ENCODE data around the gene GPR37L1. TPM values are rescaled to one million over a fixed set of nuclear protein-coding genes. Genes with fewer than 3 reads are reported as not detected.

The GPR37L1 gene
- total RNA-seq, 1 donor from 2014 or later: 0.06 TPM

DNA sequence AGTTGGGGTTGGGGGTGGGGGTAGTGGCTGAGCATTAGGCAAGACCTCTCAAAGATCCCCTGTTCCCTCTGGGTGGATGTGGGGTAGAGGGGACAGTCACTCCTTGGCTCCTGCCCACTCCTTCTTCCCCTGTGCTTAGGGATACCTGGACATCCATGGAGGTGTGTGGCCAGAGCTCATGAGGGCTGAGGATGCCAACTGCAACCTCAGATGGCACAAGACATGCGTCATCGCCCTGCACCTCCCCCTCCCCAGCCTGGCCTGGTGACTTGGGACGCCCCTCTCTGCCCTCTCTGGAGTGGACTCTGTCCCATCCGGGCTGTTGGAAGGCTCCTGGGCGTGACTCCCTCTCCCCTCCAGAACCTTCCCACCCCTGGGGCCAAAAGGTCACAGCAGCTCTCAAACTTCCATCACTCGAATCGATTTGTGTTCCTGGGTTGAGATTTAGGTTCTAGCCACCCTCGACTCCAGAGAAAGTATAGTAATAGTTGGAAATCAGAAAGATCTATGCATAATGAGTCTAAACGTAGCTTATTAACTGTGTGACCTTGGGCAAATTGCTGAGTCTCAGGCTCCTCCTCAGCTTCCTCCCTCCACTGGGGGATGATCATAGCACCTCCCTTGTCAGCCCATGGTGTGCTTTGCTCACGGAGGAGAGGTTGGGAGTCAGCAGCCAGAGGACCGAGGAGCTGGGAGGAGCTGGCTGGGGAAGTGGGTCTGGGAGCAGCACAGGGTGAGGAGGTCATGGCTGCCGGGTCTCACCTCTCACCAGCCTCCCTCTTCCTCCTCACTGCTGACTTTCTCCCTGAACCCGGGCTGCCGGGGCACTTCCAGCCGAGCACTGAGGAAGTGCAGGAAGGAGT lies 39.9 kb downstream of the GPR37L1 start:
- peak; percentile 61 for DNase-seq
- ATAC-seq: no peak
- Histone ChIP-seq H3K4me1 (peaks cover 10% of the 10 kb centered on the region), H3K27ac (peak overlapping the region; percentile 58), H3K4me3 (no peak overlapping the region), H3K9me3 (no peaks in the 10 kb centered on the region), H3K27me3 (no peaks in the 10 kb centered on the region), H3K36me3 (no peaks in the 10 kb centered on the region)
- intact Hi-C loops (cut with DNase I): no loop called here
- TF ChIP-seq, protein P1, sequence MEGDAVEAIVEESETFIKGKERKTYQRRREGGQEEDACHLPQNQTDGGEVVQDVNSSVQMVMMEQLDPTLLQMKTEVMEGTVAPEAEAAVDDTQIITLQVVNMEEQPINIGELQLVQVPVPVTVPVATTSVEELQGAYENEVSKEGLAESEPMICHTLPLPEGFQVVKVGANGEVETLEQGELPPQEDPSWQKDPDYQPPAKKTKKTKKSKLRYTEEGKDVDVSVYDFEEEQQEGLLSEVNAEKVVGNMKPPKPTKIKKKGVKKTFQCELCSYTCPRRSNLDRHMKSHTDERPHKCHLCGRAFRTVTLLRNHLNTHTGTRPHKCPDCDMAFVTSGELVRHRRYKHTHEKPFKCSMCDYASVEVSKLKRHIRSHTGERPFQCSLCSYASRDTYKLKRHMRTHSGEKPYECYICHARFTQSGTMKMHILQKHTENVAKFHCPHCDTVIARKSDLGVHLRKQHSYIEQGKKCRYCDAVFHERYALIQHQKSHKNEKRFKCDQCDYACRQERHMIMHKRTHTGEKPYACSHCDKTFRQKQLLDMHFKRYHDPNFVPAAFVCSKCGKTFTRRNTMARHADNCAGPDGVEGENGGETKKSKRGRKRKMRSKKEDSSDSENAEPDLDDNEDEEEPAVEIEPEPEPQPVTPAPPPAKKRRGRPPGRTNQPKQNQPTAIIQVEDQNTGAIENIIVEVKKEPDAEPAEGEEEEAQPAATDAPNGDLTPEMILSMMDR (IDR thresholded peaks at IDR 0.05): no peak

DNA sequence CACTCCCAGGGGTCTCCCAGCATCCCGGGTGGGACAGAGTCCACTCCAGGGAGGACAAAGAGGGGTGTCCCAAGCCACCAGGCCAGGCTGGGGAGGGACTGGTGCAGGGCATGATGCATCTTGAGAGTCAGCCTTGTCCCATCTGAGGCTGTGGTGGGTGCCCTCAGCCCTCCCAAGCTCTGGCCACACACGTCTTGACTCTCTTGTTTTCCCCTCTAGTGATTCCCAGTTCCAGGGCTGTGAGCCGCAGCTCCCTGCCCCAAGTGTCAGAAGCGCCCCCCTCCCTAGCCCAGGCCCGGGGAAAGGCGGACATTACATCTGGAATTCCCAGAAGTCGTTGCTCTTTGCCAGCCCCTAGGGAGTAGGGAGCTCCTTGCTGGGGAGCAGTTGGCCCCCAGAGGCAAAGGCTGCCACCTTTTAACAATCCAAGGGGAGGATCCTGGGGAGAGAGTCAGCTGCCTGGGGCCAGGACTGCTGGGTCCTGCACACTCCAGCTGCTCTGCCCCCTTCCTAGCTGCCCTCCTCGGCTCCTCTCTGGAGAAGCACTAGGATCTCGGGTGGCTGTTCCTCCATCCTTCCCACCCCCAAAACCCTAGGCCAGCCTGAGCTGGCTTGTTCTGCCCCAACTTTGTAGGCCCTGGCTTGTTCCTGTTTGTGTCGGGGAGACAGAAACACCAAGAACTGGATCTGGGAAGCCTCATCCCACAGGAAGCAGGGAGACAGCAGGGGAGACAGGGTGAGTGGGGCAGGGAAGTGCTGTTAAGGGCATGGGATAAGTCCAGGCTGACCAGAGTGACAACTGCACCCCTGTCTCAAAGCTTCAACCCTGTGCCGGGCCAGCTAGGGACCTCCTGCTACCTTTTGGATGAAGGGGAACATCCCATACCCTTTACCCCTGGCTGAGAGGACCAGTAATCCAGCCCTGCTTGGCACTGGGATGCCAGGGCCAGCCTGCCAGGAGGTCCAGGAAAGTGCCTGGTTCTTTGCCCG lies 40.9 kb downstream of the GPR37L1 start:
- H3K4me1 ChIP-seq: peaks cover 11% of the 10 kb centered on the region
- H3K36me3 ChIP-seq: no peaks in the 10 kb centered on the region
- no peak overlapping the region for H3K4me3 ChIP-seq
- no peaks in the 10 kb centered on the region for H3K27me3 ChIP-seq
- DNase-seq (peak; percentile 46), ATAC-seq (no peak)
- H3K27ac ChIP-seq: peak overlapping the region; percentile 58
- intact Hi-C loops (cut with DNase I): no loop called here
- no peaks in the 10 kb centered on the region for H3K9me3 ChIP-seq
- TF ChIP-seq, protein P1 (IDR thresholded peaks at IDR 0.05): no peak

DNA sequence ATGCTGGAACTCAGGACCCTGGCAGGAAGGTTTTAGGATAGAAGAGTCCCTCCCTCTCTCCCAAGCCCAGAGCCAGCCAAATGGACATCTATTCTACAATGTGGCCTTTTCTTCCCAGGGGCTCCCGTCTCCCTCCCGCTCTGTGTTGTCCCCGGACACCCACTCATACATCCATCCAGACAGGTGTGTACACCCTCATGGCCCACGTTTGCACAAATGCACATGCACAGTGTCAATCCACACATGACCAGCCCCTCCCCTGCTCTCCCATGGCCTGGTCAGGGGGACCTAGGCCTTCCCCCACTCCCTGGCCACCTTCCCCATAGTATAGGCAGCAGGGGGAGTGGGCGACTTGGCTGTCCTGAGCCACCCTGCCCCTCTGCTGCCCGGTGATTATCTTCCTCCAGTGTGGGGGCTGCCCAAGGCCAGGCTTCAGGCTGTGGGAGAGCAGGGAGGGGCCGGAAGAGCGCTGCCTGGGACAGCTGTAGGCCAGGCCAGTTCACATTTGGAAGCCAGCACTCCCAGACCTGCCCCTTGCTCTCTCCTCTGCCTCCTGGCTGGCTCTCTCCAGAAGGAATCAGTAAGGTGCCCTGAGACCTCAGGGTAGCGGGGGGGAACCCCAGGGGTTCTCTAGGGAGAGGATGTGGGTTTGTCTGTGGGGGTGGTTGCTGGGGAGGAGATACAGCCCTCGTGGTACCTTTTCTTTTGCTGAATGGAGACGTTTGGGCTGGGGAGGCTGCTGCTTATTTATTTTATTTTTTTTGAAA lies 41.7 kb downstream of the GPR37L1 start:
- intact Hi-C loops (cut with DNase I): no loop called here
- peaks cover 11% of the 10 kb centered on the region for H3K4me1 ChIP-seq
- H3K4me3 ChIP-seq: no peak overlapping the region
- H3K9me3 ChIP-seq: no peaks in the 10 kb centered on the region
- TF ChIP-seq, protein P1 (IDR thresholded peaks at IDR 0.05): no peak
- no peaks in the 10 kb centered on the region for H3K27me3 ChIP-seq
- no peak overlapping the region for H3K27ac ChIP-seq
- H3K36me3 ChIP-seq: no peaks in the 10 kb centered on the region
- DNase-seq (peak; percentile 48), ATAC-seq (no peak)

DNA sequence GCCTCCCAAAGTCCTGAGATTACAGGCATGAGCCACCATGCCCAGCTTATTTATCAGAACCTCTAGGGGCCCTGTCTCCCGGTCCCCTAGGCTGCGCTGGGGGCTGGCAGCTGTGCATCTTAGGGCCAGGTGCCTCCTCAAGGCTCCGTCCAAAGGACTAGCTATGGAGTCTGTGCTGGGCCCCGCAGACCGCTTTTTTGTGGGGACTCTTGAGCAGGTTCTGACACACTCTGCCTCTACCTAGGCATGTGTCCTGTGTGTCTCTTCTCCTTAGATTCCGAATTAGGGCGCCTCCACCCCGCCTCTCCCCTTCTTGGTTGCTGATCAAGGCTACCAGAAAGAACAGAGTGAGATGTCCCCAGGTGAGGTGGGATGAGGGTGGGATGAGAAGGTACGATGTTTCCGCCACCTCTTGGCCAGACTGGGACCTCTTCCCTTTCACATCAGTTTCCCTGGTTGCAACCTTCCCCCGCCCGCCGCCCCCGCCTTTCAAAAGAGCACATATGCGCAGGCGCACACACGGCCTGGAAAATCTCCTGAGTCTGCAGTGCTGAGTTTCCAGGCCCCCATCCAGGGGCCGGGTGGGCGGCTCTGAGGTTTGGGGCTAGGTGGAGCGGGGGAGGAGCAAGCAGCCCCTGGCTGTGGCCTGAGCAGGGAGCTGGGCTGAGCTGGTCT lies 42.7 kb downstream of the GPR37L1 start:
- no peaks in the 10 kb centered on the region for H3K27me3 ChIP-seq
- peaks cover 11% of the 10 kb centered on the region for H3K4me1 ChIP-seq
- TF ChIP-seq, protein P1 (IDR thresholded peaks at IDR 0.05): no peak
- no peaks in the 10 kb centered on the region for H3K9me3 ChIP-seq
- H3K36me3 ChIP-seq: no peaks in the 10 kb centered on the region
- intact Hi-C loops (cut with DNase I): no loop called here
- ATAC-seq (no peak), DNase-seq (peak; percentile 57)
- H3K27ac ChIP-seq: peak overlapping the region; percentile 47
- H3K4me3 ChIP-seq: no peak overlapping the region
